Hepatocyte (in vitro differentiated cells): ENCODE results near the gene NOL12.

ENCODE experiments used
- CTCF ChIP-seq: fragments of 200-600 bp; sonication (generic); IDR thresholded peaks from 2 replicates; pipeline ENCODE4 v1.5.1; 2016; ENCODE audit warnings: antibody characterized with exemption, mild to moderate bottlenecking; ENCODE audit not compliant: poor library complexity
- EZH2 ChIP-seq: fragments of 200-600 bp; sonication (generic); IDR thresholded peaks from 2 replicates; pipeline ENCODE4 v1.6.1; 2016; ENCODE audit warnings: antibody characterized with exemption, mild to moderate bottlenecking, borderline replicate concordance

- TF ChIP-seq CTCF, result no peak
- no peak for TF ChIP-seq EZH2
Measured at GRCh38 chr22:37639771-37640590, 46.2 kb upstream of the NOL12 start.
